Astrocyte (in vitro differentiated cells and primary cell): Measurements from ENCODE around the gene PAPPA2.

Experiments used
- CTCF ChIP-seq: IDR thresholded peaks from 2 replicates; pipeline ENCODE4 v1.5.1; 2011; ENCODE audit warnings: low read depth, mild to moderate bottlenecking, inconsistent platforms, low read length, moderate library complexity; ENCODE audit not compliant: insufficient read depth
- EZH2 ChIP-seq: IDR thresholded peaks from 2 replicates; pipeline ENCODE4 v1.6.1; 2012; ENCODE audit warnings: mild to moderate bottlenecking, low read length, inconsistent platforms; ENCODE audit not compliant: insufficient read depth

GRCh38 chr1:176841238-176841637 lies 378.3 kb downstream of the PAPPA2 start:
- no peak for TF ChIP-seq EZH2
- no peak for TF ChIP-seq CTCF
